ENCODE data around the gene MRPS27.

MRPS27 gene

DNA sequence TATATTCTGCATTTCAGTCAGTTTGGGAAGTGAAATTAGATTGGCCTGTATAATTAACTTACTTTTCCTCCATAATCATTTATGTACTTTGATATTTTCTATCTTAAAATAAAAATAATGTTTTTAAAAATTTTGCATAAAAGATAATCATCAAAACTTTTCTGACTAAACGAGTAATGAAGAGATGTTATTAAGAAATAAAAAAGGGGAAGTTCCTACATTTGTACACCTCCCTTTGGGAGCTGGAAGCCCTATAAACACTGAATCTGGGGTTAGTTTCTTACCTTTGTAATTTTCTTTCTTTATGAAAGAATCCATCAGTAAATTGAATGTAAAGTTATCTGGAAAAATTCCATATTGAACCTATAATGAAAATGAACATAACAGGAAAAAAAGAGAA is 86.2 kb downstream of the MRPS27 start:
- DNase-seq: no peak

DNA sequence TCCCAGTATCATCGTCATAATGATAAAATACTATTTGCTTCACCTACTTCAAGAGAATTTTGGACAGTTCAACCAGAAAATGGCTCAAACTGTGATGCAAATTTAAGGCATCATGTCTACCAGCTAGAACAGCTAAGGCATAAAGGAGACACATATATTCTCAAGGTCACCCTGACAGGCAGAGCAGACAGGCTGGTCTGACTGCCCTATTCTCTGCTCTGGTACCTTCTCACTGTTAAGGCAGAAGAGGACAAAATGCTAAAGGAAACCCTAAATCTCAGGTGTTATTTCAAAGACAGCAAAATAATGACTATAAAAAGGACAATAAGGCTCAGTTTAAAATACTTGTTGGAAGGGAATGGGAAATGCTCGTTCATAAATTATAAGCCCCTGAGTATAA is 87.2 kb downstream of the MRPS27 start:
- DNase-seq: no peak

DNA sequence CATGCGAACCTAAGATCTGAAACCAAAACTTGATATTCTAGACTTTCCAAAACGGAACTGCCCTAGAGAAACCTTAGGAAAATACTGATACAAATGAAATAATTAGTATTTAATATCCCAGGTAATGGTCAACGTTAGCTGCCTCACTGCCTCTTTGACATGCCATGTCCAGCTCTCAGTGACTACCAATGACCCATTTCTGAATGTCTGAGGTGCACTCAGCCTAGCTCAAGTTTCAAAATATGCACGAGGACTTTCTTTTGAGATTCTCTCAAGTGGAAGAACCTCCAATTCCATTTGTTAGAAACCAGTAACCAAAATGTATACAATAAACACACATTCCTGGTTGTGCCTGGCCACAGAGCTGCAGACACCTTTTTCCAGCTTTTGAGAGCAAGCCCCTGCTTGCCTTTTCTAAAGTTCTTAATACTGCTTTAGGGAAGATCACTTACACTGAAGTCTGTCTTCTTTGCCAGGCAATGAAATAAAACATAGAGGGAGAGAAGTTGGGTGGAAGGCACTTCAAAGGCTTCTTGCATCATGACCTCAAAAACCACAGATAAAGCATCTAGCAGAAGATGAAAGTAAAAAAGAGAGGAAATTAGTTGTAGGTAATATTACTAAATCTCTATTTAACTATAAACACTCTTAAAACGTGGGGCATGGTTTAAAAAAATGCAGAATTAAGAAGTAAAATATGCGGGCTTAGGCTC is 87.9 kb downstream of the MRPS27 start:
- DNase-seq: no peak

DNA sequence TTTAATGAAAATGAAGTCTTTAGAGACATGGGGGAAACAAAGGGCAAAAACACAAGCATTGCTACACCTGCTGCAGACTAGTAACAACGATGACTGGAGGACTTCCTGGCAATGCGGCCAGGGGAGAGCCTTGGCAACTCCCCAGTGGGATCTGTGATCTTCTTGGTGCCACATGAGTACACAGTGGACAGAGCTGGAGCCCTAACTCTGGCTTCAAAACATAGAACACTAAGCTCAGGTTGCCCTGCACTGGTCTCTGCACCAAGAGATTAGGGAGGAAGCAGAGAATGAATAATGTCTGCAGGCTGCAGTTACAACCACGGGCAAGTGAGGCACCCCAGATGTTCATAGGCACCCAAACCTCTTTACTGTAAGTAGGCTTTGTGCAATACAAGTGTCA is 91.1 kb downstream of the MRPS27 start:
- DNase-seq: no peak

DNA sequence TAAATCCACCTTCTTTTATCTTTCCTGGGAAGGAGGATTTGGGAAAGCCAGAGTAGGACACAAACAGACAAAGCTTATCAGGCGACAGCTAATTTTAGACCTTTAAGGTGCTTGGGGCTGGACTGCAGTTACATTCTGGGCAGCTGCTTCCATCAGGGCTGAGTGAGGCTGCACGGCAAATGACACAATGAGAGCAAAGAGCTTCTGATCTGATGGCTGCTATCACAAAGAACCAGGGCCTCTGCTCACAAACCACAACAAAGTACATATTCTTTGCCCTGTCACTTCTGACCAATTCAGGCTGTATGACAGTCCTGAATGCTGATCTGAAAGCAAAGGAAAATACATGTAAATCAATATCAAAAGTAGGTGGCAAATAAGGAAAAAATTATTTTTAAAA is 93.1 kb downstream of the MRPS27 start:
- no peak for DNase-seq

DNA sequence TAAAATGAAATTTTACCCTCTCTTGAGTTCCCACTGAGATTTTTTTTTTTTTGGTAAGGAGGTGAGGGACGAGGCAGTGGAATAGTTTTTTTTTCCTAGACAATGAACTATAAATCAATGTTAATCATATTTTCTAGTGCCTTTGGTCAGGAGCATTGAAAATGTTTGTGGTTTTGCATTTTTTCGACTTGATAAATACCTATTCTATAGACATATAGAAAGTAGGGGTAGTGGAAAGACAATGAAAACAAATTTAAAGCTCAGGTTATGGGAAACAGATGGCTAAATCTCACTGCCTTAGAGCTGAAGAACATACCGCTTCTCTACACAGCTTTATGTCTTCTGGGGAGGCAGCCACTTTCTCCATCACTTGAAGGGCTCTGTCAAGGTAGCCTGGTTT is 94.3 kb downstream of the MRPS27 start:
- no peak for DNase-seq

DNA sequence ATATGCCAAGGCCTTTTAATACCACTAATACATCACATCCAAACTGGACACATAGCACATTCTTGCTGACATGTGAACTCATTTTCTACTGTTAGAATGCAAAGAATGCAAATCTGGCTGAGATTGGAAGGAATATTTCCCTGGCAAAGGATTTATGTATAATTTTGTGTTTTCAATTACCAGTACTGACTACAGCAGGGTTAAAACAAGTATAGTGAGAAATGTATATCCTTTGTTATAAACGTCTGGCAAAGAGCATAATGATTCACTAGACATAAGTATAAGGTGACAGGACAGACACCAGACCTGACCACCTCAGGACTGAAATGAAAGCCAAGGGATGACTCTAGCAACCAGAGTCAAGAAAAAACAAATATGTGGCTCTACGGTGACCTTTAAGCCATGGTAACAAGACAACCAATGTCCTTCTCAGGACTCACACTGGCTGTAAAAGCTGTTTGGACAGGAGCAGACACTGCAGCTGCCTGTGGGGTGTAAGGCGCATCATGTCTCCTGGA is 95.0 kb downstream of the MRPS27 start:
- DNase-seq: no peak

DNA sequence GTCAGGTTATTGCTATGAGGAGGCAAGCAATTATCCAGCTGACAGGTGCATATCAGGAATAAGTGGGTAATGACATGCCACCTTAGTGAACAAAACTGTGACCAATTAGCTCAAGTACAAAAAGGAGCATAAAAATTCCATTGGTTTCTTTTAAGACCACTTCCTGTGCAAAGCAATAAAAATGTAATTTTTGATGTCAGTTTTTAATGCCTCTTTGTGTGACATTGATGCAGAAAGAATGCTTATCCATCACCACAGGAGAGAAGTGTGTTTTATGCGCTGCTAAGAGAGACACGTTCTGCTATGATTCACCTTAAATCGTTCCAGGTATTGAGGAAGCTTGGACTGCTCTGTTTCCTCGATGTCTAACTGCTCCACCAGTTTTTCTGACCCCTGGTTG is 96.7 kb downstream of the MRPS27 start:
- no peak for DNase-seq

DNA sequence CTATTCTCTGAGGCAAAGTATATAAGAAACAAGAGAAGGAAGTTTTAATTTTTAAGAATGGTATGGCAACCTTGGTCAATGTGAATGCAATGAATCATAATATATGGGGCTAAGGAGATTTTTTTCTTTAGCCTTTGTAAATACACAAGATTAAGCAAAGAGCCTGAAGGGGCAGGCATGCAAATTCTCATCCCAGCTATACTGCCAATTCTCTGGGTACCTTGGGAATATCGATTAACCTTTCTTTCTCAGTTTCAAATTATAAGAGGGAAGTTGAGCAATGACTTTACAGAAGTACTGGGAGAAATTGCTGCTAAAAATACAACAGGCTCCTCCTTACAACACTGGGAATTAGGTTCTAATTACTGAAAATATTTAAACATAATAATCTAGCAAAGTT is 97.5 kb downstream of the MRPS27 start:
- no peak for DNase-seq

DNA sequence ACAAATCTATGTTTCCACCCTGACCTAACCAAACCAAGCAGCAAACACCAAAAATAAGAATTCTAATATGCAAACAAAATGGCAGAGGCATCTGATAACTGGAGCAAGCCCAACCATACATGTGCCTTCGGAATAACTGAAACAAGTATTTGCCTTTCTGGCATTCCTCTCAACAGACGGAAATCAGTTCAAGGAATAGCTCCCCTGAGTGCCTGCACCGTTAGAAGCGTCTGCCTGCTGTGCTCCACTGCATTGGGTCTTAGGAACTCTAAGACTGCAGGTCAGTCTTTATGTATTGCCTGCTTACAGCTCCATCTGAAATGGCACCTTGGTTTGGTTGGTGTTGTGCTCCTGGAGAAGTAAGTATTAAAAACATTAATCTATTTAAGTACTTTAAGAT is 98.5 kb downstream of the MRPS27 start:
- DNase-seq: no peak

DNA sequence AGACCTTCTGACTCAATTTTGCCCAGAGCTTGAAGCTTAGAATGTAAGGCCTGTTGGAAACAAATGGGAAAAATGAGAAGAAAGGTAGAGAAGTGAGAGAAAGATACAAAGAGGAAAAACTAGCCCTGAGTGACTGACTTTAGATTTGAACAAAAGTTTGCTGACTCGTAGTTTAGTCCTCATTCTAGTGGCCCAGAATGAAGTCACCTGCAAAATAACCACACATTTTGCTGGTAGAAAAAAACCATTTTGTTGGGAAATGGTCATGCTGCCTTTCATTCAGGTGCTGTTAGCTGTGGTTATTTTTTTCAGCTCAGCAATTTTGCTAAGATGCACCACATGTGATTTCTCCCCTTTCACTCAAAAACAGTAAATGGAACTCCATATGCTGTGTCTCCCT is 98.9 kb downstream of the MRPS27 start:
- DNase-seq: no peak

DNA sequence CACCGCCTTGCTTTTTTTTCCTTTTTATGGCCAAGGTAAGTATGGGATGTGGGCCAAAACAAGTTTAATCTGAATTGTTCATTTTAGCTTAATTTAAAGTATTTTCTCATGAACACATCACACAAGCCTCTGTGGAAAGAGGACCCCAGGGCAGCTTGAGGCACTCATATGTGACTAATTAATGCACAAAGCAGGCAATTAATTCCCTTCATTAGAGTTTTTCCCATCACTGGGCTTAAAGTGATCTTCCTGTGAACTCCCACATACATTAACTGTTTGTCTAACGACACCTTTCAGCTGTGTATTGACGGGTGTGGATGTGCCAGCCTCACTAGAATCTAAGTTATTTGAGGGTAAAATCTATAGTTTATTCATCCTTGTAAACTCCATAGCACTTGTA is 103.3 kb downstream of the MRPS27 start:
- no peak for DNase-seq

DNA sequence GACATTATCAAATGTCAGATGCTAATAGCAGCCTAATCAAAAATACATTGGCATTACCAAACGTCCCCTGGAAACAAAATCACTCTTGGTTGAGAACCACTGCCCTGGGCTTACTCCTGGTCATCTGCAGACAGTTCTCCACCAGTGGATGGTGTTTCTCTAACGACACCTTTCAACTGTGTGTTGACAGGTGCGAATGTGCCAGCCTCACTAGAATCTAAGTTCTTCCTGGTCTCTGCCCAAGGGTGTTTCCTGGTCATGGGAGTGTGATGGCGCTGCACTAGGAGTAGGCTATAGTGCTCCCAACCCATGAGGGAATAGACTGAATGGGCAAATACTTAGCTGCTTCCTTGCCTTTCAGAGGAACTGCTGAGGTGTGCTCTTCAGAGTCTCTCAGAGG is 105.9 kb downstream of the MRPS27 start:
- no peak for DNase-seq

DNA sequence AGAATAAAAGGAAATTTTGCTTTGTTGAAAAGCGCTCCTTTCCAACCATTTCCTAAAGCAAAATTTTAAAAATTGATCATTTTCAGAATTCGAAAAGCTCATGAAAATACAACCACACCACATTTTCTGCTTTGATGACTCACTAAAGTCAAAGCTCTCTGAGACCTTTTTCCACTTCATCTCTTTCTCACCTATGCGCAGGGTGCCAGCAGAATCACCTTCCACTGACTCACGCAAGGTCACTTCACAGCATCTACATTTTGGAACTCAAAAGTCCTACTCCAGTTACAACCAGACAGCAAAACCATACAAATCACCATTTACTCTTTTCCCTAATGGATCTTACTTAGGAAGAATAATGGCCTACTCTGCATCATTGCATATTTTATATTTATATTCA is 106.6 kb downstream of the MRPS27 start:
- DNase-seq: no peak

DNA sequence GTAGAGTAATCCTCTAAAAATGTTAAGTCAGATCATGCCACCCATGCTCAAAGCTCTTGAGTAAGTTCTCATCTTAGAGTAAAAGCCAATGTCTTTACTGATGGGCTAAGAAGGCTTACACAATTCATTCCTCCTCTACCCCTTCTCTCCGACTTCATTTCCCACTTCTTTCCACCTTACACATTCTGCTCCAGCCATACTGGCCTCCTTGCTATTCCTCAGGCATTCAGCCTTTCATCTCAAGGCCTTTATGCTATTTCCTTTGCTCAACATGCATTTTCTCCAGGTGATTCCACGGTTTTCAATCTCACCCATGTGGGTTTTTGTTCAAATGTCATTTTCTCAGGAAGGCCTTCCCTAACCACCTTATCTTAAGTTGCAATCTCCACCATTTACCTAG is 107.9 kb downstream of the MRPS27 start:
- no peak for DNase-seq

DNA sequence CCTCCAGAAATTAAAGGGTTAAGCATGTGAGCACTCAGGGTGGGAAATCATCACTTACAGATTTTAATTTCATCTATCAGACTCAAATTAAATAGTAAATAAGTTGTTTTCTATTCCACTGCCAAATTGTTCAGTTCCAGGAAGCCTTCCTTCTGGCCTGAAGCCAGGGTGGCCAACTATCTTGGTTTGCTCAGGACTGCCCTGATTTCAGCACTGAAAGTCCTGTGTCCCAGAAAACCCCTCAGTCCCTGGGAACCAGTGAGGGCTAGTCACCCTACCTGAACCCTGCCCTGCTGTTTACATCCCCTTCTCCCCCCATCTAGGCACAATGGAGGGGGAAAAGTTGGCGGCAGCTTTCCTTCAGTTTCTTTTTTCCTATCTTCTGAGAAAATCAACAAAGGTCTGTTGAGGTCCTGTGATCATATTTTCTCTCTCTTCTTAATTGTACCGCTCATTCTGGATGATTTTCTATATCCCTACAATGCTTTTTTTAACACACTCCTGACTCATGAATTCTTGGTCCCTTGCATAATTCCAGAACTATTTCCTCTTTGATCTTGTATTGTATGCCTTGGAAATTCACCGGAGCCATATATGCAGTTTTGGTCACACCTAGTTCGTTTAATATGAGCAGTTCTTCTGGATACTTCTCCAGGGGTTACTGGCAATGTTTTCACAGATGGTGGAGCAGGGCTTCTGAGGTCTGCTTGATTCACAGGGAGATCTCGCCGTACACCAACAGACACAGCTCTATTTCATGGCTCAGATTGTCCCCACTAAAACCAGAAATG is 109.0 kb downstream of the MRPS27 start:
- no peak for DNase-seq

DNA sequence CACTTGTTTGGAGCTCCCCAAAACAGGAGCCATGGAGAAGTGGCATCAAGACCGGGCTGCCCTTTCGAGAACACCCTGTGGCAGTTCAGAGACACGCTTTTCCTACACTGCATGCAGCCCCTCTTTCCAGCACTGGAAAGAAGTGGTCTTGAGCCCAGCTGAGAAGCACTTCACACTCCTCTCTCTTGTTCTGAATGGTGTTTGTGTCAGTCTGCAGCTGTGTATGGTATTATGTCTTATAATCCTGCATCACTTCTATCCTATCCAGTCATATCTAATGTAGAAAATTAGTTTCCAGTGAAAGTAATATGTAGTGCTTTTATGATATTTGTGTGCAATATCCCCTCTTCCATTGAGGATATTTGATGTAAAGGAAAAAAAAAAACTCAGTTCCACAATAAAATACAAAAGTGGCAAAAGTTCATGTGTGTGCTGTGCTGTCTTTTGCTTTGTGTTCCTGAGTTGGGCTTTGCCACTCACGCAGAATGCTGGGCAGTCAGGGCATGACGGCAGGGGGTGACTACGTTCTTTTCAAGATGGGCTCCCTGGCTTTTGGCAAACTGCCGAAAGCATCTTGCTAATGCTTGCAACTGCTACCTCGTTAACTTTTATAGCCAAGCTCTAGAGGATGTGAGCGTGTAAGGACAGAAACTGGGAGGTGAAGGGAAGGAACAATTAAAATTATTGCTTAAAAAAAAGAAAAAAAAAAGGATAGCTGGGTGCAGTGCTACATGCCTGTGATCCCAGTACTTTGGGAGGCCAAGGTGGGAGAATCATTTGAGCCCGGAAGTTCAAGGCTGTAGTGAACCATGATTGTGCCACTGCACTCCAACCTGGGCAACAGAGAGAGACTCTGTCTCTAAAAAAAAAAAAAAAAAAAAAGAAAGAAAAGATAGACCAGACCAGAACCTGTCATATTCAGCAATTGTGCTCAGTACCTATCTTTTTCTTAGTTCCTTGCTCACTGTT is 110.6 kb downstream of the MRPS27 start:
- DNase-seq: peak; percentile 7

DNA sequence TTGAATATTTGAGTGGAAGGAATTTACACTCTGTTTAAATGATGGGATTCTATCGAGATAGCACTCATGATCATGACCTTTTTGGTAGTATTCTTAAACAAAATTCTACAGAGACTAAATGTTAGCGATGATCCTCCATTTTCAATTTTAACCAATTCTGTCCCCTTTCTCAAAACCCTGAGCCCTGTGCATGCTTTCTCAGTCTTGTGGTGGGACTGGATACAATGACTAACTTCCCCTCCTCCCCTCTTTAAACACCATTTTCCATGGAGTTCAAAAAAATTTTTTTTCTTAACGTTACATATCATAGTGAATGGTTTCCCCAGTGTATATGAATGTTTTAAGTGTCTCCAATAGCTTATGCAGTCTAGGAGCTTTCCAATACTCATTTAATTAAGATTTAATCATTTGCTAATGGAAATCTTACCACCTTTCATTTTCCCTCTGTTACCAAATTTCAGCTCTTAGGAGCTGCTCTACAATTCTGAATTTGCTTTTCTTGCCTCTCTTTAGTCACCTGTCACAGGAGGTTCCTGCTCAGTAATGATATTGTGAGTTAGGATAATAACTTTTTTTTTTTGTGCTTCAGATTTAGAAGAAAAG is 111.6 kb downstream of the MRPS27 start:
- no peak for DNase-seq

DNA sequence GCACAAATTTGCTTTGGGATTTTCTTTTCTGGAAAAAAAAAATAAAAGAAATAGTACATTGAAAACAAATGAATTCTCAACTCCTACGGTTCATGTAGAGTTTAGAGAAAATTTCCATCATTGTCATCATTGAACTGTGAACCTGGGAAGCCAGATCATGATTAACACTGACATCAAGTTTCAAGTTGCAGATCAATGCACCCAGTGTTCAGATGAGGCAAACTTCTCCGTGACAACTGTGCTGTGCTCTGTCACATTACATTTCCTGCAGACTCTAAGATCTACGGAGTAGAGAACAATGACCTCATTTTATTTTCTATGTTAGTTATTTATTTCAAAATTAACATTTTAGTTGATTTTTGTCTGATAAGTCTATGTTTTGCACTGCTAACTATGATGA is 113.0 kb downstream of the MRPS27 start:
- no peak for DNase-seq

DNA sequence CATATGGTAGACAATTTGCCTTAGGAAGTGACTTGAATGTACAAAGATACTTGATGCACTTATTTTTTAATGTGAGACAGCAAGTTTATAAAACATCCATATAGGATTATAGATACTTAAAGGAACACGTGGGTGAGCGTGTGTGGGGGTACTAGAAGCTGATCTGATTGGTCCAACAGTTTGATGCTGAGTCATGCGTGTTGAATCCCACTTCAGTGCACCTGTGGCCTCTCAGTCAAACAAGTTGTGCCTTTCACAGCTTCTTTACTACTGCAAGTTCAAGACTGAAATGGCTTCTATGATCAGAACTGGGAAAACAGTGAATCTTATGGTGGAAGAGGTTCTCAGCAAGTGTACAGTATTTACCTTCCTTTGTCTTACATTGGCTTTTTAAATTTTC is 113.9 kb downstream of the MRPS27 start:
- DNase-seq: no peak

DNA sequence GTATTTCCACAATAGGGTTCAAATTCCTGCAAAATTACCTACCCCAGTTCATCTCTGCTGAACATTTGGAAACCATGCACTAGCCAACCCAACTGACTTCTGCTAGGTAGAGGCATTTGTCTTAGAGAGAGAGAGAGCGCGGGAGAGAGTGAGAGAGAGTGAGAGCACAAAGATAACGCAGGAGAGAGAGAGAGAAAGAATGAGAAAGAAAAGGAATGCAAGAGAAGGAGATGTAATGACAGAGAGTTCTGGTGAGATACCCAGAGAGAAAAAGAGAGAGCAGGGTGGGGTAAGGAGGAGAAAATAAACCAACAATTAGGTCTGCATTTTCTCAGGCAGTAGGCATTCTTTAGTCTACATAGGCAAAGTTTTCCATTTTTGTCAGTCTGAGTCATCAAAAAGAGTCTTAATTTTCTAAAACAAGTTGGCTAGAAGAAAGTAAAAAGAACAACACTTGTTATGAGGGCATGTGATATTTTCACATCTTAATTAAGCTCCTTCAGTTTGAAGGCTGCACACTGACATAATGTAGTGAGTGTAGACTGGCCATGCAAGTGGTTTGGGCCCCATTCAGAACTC is 114.5 kb downstream of the MRPS27 start:
- DNase-seq: no peak

DNA sequence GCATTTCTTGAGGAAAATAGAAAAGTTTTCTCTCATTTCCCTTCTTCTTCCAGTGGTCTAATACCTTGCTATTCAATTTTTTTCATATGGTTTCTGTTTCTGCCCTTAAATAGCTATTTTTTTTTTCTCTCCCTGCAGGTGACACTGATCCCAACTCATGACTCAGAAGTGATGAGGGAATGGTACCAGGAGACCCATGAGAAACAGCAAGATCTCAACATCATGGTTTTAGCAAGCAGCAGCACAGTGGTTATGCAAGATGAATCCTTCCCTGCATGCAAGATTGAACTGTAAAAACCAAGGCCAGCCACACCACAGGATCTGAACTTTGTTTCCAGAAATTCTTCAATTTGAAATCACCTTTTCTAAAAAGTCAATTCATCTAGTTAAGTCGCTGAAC is 115.1 kb downstream of the MRPS27 start:
- no peak for DNase-seq
